ENCODE measurements around the gene UTS2B.

Gene UTS2B

DNA sequence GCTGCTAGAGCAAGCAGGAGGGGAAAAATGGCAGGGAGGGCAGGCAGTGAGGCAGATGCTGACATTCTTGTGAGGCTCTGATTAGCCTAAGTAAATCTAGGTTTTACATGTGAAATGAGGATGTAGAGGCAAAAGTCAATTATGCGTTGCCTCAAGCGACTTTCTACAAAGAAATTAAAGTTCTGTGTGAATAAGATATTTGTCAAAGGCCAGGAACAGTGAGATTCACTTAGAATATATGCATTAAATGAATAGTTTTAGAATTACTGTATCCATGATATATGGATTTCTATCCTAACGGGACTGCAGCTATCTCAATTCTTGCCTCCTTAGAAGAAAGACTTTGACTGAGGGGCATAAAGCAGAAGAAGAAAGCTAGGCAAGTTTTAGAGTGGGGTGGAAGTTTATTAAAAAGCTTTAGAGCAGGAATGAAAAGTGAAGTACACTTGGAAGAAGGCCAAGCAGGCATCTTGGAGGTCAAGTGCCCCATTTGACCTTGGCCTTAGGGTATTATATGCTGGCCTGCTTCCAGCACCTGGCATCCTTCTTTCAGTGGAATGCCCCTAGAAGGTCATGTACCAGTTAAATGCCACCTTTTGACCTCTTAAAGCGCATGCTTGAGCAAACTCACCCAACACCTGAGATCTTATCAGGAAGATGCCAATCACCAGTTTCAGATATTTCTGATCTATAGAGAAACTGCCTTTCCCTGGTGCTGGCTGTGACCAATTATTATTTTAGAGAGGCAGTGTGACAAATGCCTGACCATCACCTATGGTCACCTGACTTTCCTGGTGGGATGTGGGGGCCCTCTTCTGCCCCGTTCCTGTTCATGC lies 93.1 kb downstream of the UTS2B start:
- DNase-seq, result no peak

DNA sequence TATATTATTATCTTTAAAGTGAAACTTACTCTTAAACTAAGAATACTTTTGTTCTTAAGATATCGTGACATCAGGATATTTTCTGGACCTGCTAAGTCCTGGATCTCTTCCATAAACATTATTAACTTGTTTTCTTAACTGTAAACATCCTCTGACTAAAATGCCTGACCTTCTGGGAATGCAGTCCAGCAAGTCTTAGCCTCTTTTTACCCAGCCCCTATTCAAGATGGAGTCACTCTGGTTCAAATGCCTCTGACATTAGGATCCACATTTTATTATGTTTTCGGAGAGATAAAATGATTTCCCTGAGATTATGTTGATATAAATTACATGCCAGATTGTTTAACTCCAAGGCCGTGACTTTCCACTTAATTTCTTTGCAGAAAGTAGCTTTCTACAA lies 93.7 kb downstream of the UTS2B start:
- no peak for DNase-seq

DNA sequence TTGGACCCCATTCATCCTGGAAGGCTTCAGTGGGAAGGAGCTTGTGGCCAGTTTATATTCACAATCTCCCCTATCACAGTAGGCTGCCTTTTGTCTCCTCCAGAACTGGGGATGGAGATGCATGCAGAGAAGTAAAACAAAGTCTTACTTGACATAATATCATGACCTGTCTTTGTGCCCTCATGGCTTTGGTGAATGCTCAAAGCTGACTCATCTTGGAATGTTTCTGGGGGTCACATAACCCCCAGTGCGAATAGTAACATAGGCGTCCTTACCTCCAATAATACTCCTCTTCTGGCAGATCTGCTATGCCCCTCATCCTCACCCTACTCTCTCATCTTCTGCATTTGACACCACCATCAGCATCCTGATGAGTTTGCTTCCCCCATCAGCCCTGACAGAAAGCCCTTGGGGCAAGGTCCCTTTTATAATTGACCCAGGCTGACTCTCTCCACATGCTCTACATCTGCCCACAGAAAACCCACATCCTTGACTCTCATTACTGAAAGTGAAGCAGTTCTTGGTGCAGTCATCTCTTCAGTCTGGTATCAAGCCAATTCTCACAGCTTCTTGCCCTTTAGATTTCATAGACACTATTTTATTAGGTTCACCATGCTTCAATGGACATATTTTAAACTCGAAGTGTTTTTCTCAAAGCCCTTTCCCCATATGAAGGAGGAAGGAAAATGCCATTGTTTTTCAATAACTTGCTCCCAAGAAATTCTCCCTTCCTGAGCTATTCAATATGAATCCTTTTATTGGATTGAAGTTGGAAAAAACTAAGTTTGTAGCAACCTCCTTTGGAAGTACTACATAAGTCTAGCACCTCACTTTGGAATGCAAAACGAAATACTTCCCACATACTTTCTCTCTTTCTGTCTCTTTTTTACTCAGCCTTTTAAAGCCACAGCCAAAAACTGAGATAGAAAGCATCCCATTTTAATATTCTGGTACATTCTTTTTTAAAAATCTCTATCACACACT lies 94.7 kb downstream of the UTS2B start:
- DNase-seq, result no peak

DNA sequence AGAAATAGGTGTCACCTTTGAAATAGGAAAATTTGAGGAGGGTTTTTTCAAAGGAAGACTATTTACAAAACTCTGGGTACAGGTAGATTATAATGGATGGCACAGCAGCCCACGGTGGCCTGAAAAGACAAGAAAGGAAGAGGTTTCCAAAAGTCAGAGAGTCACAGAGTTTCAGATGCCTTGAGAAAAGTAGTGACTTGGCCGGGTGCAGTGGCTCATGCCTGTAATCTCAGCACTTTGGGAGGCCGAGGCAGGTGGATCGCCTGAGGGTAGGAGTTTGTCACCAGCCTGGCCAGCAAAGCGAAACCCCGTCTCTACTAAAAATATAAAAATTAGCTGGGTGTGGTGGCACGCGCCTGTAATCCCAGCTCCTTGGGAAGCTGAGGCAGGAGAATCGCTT lies 96.1 kb downstream of the UTS2B start:
- no peak for DNase-seq

DNA sequence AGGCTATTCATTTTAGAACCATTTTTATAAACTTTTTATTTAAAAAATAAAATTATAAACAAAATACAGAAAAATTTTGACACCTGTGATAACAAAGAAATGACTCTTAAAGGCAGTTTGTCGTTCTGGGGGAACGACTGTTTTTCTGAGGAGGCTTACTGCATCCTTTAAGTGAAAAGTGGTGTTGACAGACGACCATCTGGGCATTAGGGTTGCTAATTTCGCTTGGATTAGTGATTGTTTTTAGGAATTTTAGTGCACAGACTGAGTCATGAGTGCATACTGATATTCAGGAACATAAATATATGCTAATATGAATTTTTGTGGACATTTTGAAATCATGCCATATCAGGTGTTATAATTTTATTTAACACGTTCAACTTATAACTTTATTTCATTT lies 102.8 kb downstream of the UTS2B start:
- no peak for DNase-seq

DNA sequence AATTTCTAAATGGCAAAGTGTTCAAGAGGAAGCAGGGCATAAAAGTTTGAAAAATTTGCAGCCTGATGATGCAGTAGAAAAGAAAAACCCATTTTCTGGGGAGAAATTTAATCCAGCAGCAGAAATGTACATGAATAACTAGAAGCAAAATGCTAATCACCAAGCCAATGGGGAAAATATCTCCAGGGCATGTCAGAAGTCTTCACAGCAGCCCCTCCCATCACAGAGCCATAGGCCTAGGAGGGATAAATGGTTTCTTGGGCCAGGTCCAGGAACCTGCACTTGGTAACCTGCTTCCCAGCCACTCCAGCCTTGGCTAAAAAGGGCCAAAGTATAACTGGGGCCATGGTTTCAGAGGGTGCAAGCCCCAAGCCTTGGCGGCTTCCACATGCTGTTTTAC lies 108.7 kb downstream of the UTS2B start:
- no peak for DNase-seq

DNA sequence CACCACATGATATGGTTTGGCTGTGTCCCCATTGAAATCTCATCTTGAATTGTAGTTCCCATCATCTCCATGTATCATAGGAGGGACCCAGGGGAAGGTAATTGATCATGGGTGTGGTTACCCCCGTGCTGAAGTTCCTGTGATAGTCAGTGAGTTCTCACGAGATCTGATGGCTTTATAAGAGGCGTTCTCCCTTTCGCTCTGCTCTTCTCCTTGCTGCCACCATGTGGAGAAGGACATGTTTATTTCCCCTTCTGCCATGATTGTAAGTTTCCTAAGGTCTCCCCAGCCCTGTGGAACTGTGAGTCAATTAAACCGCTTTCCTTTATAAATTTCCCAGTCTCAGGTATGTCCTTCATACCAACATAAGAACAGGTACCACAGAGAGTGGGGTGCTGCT lies 109.4 kb downstream of the UTS2B start:
- DNase-seq, result peak; percentile 7

DNA sequence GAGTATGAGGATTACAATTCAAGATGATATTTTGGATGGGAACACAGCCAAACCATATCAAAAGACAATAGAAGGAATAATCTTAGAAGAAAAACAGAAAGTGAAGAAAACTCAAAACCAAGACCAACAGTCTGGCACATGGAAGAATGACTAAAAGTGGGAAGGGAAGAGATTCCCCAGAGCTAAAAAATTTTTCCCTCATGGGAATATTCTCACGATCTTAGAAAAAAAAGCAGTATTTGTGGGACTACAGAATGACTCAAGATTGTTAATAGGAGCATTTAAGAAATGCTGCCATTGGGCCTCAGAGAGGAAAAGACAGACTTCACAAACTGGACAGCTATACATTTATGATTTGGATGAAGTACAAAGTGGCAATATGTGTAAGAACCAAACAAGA lies 113.0 kb downstream of the UTS2B start:
- DNase-seq, result no peak

Measured in NCI-H2171 treated with DMSO at 0.1 percent for 48 hours (cell line).